Trophoblast cell (in vitro differentiated cells and primary cell): ENCODE results near the gene CES3.

Experiments used
- DNase-seq, 2 donors: peaks; one replicate each; pipeline ENCODE4 v3.0.0-alpha.2; 2016
- H2AFZ ChIP-seq: 2 replicates; pipeline ENCODE4 v1.6.1; 2013; ENCODE audit warnings: low read length, moderate library complexity, mild to moderate bottlenecking; ENCODE audit not compliant: insufficient read depth, poor library complexity
- H2AK5ac ChIP-seq: 2 replicates; pipeline ENCODE4 v1.6.1; 2013; ENCODE audit warnings: mild to moderate bottlenecking, low read length
- H2BK120ac ChIP-seq: 2 replicates; pipeline ENCODE4 v1.6.1; 2013; ENCODE audit warnings: low read length, mild to moderate bottlenecking, moderate library complexity; ENCODE audit not compliant: insufficient read depth, poor library complexity
- H2BK12ac ChIP-seq: 2 replicates; pipeline ENCODE4 v1.6.1; 2013; ENCODE audit warnings: mild to moderate bottlenecking, low read length, moderate library complexity
- H2BK5ac ChIP-seq: 2 replicates; pipeline ENCODE4 v1.6.1; 2013; ENCODE audit warnings: low read length, low read depth, moderate library complexity, mild to moderate bottlenecking; ENCODE audit not compliant: poor library complexity
- H3K14ac ChIP-seq: 2 replicates; pipeline ENCODE4 v1.6.1; 2013; ENCODE audit warnings: mild to moderate bottlenecking, low read length
- H3K18ac ChIP-seq: 2 replicates; pipeline ENCODE4 v1.6.1; 2013; ENCODE audit warnings: mild to moderate bottlenecking, low read length
- H3K23ac ChIP-seq: 2 replicates; pipeline ENCODE4 v1.6.1; 2013; ENCODE audit warnings: low read length
- H3K27ac ChIP-seq: 2 replicates; pipeline ENCODE4 v1.5.1; 2013; ENCODE audit warnings: low read depth, mild to moderate bottlenecking, inconsistent platforms, low read length, moderate library complexity
- H3K27me3 ChIP-seq: 2 replicates; pipeline ENCODE4 v1.6.1; 2013; ENCODE audit warnings: inconsistent platforms, mild to moderate bottlenecking, low read length, moderate library complexity; ENCODE audit not compliant: insufficient read depth
- H3K36me3 ChIP-seq, 2 experiments: 1 replicate in 1 of 2; 2 replicates in 1 of 2; pipeline ENCODE4 v1.6.1; 2013; ENCODE audit warnings: low read length in 2 of 2, mild to moderate bottlenecking in 2 of 2, moderate library complexity in 1 of 2; ENCODE audit not compliant: insufficient read depth in 2 of 2, control insufficient read depth in 1 of 2
- H3K4ac ChIP-seq: 2 replicates; pipeline ENCODE4 v1.6.1; 2013; ENCODE audit warnings: low read depth, mild to moderate bottlenecking, low read length, moderate library complexity
- H3K4me1 ChIP-seq, 2 experiments: 1 replicate in 1 of 2; 2 replicates in 1 of 2; pipeline ENCODE4 v1.6.1; 2013; ENCODE audit warnings: low read length in 2 of 2, mild to moderate bottlenecking in 2 of 2, moderate library complexity in 1 of 2; ENCODE audit not compliant: insufficient read depth in 2 of 2, control insufficient read depth in 1 of 2
- H3K4me2 ChIP-seq: 2 replicates; pipeline ENCODE4 v1.6.1; 2013; ENCODE audit warnings: inconsistent platforms, mild to moderate bottlenecking, low read length, moderate library complexity
- H3K4me3 ChIP-seq: 2 replicates; pipeline ENCODE4 v1.5.1; 2013; ENCODE audit warnings: mild to moderate bottlenecking, low read depth, low read length, inconsistent platforms
- H3K79me1 ChIP-seq: one replicate; pipeline ENCODE4 v1.6.1; 2013; ENCODE audit warnings: low read length
- H3K79me2 ChIP-seq: 2 replicates; pipeline ENCODE4 v1.6.1; 2013; ENCODE audit warnings: low read length, mild to moderate bottlenecking; ENCODE audit not compliant: control insufficient read depth, insufficient read depth, poor library complexity
- H3K9ac ChIP-seq: 2 replicates; pipeline ENCODE4 v1.6.1; 2013; ENCODE audit warnings: mild to moderate bottlenecking, low read length
- H3K9me3 ChIP-seq: 2 replicates; pipeline ENCODE4 v1.6.1; 2013; ENCODE audit warnings: low read depth, mild to moderate bottlenecking, control low read depth, inconsistent platforms, low read length; ENCODE audit not compliant: insufficient read depth
- H4K12ac ChIP-seq: 2 replicates; pipeline ENCODE4 v1.6.1; 2013; ENCODE audit warnings: low read depth, mild to moderate bottlenecking, low read length, moderate library complexity
- H4K8ac ChIP-seq: 2 replicates; pipeline ENCODE4 v1.6.1; 2013; ENCODE audit warnings: low read depth, mild to moderate bottlenecking, low read length, moderate library complexity
- H4K91ac ChIP-seq: one replicate; pipeline ENCODE4 v1.6.1; 2013; ENCODE audit warnings: low read depth, mild to moderate bottlenecking, low read length, moderate library complexity
- WGBS: extraction: QIAGEN DNeasy Blood & Tissue Kit; methylation state at CpG from one replicate; pipeline ENCODE4 v1.1.7; 2013; ENCODE audit warnings: missing lambda C conversion rate; ENCODE audit not compliant: insufficient read length, insufficient coverage; ENCODE audit errors: extremely low coverage; 5-methylcytosine and 5-hydroxymethylcytosine counted together

The CES3 gene

DNA sequence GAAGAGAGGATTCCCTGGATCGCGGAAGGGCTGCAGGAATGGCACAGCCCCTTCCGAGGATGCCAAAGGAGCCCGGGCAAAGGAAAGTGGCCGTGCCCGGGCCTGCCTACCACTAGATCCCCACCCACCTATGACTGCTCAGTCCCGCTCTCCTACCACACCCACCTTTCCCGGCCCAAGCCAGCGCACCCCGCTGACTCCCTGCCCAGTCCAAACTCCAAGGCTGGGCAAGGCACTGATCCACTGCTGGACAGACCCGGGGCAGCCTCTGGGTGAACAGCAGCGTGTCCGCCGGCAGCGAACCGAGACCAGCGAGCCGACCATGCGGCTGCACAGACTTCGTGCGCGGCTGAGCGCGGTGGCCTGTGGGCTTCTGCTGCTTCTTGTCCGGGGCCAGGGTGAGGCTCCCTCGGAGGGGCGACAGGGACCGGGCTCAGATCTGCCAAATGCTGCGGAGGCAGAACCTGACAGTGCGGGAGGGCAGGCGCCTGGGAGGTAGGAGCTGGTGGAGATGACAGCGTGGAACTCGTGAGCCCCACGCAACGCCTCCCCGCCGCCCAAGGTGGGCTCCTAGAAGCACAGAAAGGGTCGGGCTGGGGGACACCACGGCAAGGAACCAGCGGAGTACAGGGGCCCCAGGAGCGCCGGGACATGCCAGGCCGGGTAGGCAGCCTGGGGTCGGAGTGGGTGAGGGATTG lies 25.6 kb upstream of the CES3 start, which contains the start of gene CES2:
CES2 (plus strand) TSS at position 203 of the 698 bp plus-strand sequence; CDS start at position 323, 120 bp downstream.
- peak within 1 kb of the TSS; percentile 84 for H3K4ac ChIP-seq
- peak within 1 kb of the TSS; percentile 98 for H3K18ac ChIP-seq
- peaks cover 22% of the 10 kb centered on the region in 2 experiments for H3K36me3 ChIP-seq
- DNase-seq, result peak in 1 of 2 donors; percentile 25
- H3K27ac ChIP-seq, result peak within 1 kb of the TSS; percentile 46
- peak within 1 kb of the TSS; percentile 88 for H4K12ac ChIP-seq
- H3K4me1 ChIP-seq, result peaks cover 15 to 16% of the 10 kb centered on the region in 2 experiments
- peak within 1 kb of the TSS; percentile 98 for H2AFZ ChIP-seq
- H2AK5ac ChIP-seq, result peak within 1 kb of the TSS; percentile 96
- H4K8ac ChIP-seq, result peak within 1 kb of the TSS; percentile 95
- H3K79me1 ChIP-seq, result peaks cover 8% of the 10 kb centered on the region
- H3K23ac ChIP-seq, result no peak within 1 kb of the TSS
- peak within 1 kb of the TSS; percentile 97 for H3K4me3 ChIP-seq
- H3K4me2 ChIP-seq, result peak within 1 kb of the TSS; percentile 81
- no peak within 1 kb of the TSS for H2BK12ac ChIP-seq
- H2BK5ac ChIP-seq, result peak within 1 kb of the TSS; percentile 58
- no CpG with 5 or more reads among the region's 44 CpGs for WGBS
- H2BK120ac ChIP-seq, result peak within 1 kb of the TSS; percentile 74
- H3K79me2 ChIP-seq, result peaks cover 9% of the 10 kb centered on the region
- H3K9me3 ChIP-seq, result no peaks in the 10 kb centered on the region
- H3K27me3 ChIP-seq, result no peaks in the 10 kb centered on the region
- peak within 1 kb of the TSS; percentile 91 for H4K91ac ChIP-seq
- peak within 1 kb of the TSS; percentile 96 for H3K14ac ChIP-seq
- H3K9ac ChIP-seq, result peak within 1 kb of the TSS; percentile 98

DNA sequence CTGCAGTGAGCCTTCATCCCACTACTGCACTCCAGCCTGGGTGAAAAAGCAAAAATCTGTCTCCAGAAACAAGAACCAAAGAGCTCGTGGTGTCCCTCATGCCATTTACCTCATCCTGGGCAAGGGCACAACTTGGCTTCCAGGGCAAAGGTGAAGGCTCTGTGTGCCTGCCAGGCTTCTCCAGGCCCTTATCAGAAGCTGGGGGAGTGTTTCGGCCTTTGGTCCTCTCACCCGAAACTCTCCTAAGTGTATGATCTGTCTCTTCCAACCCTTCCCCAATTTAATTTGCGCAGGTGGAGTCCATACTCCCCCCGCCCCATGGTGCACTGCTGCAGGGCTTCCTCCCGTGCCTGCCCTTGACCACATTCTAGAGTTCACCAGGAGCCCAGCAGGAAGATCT lies 24.6 kb upstream of the CES3 start:
- Histone ChIP-seq H3K4ac (no peak overlapping the region), H3K27ac (no peak overlapping the region), H3K18ac (no peak overlapping the region), H4K12ac (no peak overlapping the region), H2AK5ac (no peak overlapping the region), H3K9ac (no peak overlapping the region), H3K36me3 (peaks cover 32% of the 10 kb centered on the region in 2 experiments), H4K8ac (no peak overlapping the region), H2BK12ac (no peak overlapping the region), H3K79me2 (peaks cover 9% of the 10 kb centered on the region), H3K4me2 (no peak overlapping the region), H4K91ac (no peak overlapping the region), H3K79me1 (peaks cover 8% of the 10 kb centered on the region), H3K4me1 (peaks cover 15 to 16% of the 10 kb centered on the region in 2 experiments), H3K4me3 (no peak overlapping the region), H3K23ac (no peak overlapping the region), H2AFZ (no peak overlapping the region), H2BK120ac (no peak overlapping the region), H3K14ac (no peak overlapping the region), H3K9me3 (no peaks in the 10 kb centered on the region), H3K27me3 (no peaks in the 10 kb centered on the region), H2BK5ac (no peak overlapping the region)
- no peak for DNase-seq
- no CpG with 5 or more reads among the region's 6 CpGs for WGBS

DNA sequence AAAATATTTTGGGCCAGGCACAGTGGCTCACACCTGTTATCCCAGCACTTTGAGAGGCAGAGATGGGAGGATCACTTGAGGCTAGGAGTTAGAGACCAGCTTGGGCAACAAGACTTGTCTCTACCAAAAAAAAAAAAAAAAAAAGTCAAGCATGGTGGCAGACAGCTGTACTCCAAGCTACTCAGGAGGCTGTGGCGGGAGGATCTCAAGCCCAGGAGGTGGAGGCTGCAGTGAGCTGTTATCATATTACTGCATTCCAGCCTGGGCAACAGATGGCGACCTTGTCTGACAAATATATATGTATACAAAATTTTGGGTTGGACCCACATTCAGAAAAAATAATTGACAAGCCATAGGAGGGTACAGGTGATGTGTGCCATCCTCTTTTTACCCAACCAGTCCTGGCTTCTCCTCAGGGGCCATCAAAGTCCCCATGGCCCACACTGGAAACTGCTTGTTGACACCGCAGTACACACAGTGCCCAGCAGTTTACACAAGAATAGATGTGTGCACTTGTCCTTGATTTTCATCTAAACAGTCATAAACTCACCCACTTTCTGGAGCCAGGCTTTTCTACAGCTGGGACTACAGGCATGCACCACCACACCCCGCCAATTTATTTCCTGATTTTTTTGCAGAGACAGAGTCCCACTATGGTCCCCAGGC lies 24.0 kb upstream of the CES3 start:
- no peak overlapping the region for H3K4ac ChIP-seq
- H4K91ac ChIP-seq, result no peak overlapping the region
- no peak overlapping the region for H3K18ac ChIP-seq
- H3K4me1 ChIP-seq, result peaks cover 15 to 16% of the 10 kb centered on the region in 2 experiments
- WGBS, result no CpG with 5 or more reads among the region's 4 CpGs
- no peak overlapping the region for H3K4me2 ChIP-seq
- peaks cover 37% of the 10 kb centered on the region in 2 experiments for H3K36me3 ChIP-seq
- H2BK120ac ChIP-seq, result no peak overlapping the region
- H3K9me3 ChIP-seq, result no peaks in the 10 kb centered on the region
- no peak overlapping the region for H2AK5ac ChIP-seq
- no peak overlapping the region for H3K4me3 ChIP-seq
- no peaks in the 10 kb centered on the region for H3K27me3 ChIP-seq
- no peak overlapping the region for H3K27ac ChIP-seq
- H3K23ac ChIP-seq, result no peak overlapping the region
- no peak overlapping the region for H3K9ac ChIP-seq
- H4K8ac ChIP-seq, result no peak overlapping the region
- no peak overlapping the region for H2BK5ac ChIP-seq
- H2BK12ac ChIP-seq, result no peak overlapping the region
- peaks cover 9% of the 10 kb centered on the region for H3K79me2 ChIP-seq
- DNase-seq, result no peak
- peaks cover 8% of the 10 kb centered on the region for H3K79me1 ChIP-seq
- H4K12ac ChIP-seq, result no peak overlapping the region
- H2AFZ ChIP-seq, result no peak overlapping the region
- no peak overlapping the region for H3K14ac ChIP-seq

DNA sequence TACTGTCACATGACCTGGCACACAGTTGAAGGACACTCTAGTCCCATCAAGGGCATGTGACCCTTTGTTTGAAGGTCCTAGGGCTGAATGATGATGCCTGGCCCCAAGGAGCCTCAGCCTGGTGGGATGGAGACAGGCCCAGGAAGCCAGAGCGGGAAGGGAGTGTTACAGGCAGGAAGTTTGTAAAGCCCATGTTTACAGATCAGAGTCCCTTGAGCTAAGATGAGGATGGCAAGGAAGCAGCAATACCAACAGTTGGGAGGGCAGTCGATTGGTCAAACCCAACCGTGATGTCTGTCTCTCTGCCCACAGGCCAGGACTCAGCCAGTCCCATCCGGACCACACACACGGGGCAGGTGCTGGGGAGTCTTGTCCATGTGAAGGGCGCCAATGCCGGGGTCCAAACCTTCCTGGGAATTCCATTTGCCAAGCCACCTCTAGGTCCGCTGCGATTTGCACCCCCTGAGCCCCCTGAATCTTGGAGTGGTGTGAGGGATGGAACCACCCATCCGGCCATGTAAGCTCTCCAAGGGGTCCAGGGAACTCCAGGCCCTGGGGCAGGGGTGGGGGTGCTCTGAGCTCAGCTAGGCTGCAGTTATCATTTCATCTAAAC lies 23.2 kb upstream of the CES3 start:
- H2BK5ac ChIP-seq, result no peak overlapping the region
- no peak overlapping the region for H3K4ac ChIP-seq
- no peak overlapping the region for H4K91ac ChIP-seq
- no peak overlapping the region for H4K12ac ChIP-seq
- WGBS, result no CpG with 5 or more reads among the region's 10 CpGs
- H3K27me3 ChIP-seq, result no peaks in the 10 kb centered on the region
- no peak overlapping the region for H2BK120ac ChIP-seq
- H3K36me3 ChIP-seq, result peaks cover 38 to 40% of the 10 kb centered on the region in 2 experiments
- no peaks in the 10 kb centered on the region for H3K9me3 ChIP-seq
- H4K8ac ChIP-seq, result no peak overlapping the region
- no peak overlapping the region for H3K18ac ChIP-seq
- no peak overlapping the region for H3K14ac ChIP-seq
- peaks cover 15 to 16% of the 10 kb centered on the region in 2 experiments for H3K4me1 ChIP-seq
- H3K27ac ChIP-seq, result no peak overlapping the region
- no peak overlapping the region for H3K4me2 ChIP-seq
- H3K79me2 ChIP-seq, result peaks cover 9% of the 10 kb centered on the region
- no peak overlapping the region for H3K23ac ChIP-seq
- H3K4me3 ChIP-seq, result no peak overlapping the region
- peaks cover 8% of the 10 kb centered on the region for H3K79me1 ChIP-seq
- H2AFZ ChIP-seq, result no peak overlapping the region
- H3K9ac ChIP-seq, result no peak overlapping the region
- H2BK12ac ChIP-seq, result no peak overlapping the region
- no peak for DNase-seq
- H2AK5ac ChIP-seq, result no peak overlapping the region
